Endometrial microvascular endothelial cells (primary cell): ENCODE results near the gene ARFGEF3. TPM values are rescaled to one million over a fixed set of nuclear protein-coding genes. Genes with fewer than 3 reads are reported as not detected.

Source experiments
- in situ Hi-C: cut with HindIII; loops from 2 replicates; pipeline ENCODE4 v1.10.0; 2017; ENCODE audit warnings: low sequenced_read_pairs, low pct_unique_long_range_greater_than_20kb; ENCODE audit errors: inconsistent ontology term
- total RNA-seq: library from RNA; depleted of rRNA; stranded (reverse); fragments of >200 nt; gene quantifications from one replicate; pipeline ENCODE4 v1.2.3, GENCODE V29; 2015; ENCODE audit errors: inconsistent ontology term

ARFGEF3 gene
- total RNA-seq, 1 donor from 2014 or later, result 12.9 TPM

- in situ Hi-C loops, result no loop called here
Measured at GRCh38 chr6:138371720-138372119, 210.0 kb downstream of the ARFGEF3 start.

DNA sequence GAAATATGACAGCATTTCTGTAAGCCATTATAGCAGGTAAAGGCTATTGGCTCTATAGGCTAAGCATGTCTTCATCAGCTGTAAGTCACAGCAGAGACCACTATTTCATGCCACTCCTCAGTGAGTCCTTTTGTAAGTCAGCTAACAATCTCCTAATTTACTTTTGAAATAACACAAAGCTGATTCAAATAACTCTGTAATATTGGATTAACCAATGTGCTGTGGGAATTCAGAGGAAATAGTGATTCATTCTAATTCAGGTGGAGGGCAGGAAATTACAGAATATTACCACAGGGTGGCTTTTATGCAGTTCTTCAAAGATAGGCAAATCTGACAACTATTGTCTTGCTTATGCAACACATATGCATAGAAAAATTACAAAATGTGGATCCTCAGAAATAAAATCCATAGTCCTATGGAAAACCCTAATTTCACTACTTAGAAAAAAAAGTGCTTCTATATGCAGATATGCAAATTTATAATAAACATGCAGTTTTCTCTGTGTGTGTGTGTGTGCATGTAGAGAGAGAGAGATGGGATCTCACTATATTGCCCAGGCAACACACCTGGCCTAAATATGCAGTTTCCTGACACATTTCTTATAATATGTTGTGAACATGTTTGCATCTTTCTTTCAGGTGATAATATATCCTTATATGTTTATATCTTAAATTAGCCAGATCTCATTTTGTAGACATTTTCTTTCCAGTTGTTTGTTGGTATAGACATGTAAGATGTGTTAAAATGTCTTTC, 211.1 kb downstream of the ARFGEF3 start:
- in situ Hi-C loops, result no loop called here

DNA sequence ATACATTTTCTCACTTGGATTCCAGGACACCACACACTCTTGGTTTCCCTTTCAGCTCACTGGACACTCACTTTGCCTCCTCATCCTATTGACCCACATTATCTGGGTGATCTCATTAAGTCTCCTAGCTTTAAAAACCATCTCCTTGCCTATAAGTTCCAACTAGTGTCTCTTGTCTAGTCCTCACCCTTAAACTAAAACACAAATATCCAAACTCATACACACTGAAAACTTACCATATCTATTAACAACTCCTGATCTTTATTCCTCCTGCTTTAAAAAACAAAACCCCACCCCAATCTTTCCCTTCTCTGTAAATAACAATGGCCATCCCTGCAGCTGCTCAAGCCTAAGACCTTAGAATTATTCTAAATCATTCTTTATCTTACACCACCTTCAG, 212.5 kb downstream of the ARFGEF3 start:
- in situ Hi-C loops, result no loop called here

DNA sequence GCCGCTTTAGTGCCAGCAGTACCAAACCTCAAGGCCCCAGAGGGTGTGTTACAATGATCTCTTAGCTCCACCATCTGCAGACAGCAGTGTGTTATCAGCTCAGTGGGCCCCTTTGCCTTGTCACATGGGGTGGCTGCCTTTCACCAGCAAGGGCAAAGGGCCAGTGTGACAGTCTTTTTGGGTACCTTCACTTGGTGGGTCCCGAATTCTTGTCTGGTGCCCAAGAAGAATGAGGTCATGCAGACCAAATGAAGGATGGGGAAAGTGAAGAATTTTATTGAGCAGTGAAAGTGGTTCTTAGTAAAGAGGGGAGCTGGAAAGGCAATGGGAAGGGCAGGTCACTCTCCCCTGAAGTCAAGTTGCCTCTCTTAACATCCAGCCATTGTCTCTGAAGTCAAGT, 213.1 kb downstream of the ARFGEF3 start:
- in situ Hi-C loops, result no loop called here

- in situ Hi-C loops, result no loop called here
Measured at GRCh38 chr6:138377042-138377441, 215.3 kb downstream of the ARFGEF3 start.

DNA sequence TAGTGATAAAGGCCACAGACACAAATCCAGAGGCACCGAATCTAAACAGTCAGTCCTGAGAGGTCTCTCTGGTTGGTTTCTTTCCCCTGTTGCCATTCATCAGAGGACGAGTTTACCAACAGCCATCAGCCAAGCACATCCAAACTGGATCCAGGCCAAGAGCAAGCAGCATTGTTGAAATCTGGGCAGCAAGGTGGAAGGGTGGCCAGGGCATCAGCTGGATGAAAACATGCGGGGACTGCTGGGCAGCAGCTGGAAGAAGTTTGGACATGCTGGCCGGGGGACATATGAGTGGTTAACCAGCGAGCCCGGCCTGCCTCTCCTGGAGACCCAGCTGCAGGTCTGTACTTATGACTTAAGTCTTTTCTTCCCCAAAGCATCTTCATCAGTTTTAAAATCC, 216.1 kb downstream of the ARFGEF3 start, which contains the start of gene SMIM28:
SMIM28 (plus strand) TSS at position 62 of the 400 bp plus-strand sequence; CDS start at position 230, 168 bp downstream.
- in situ Hi-C loops, result no loop called here

- in situ Hi-C loops, result no loop called here
Measured at GRCh38 chr6:138378463-138378862, 216.7 kb downstream of the ARFGEF3 start.

DNA sequence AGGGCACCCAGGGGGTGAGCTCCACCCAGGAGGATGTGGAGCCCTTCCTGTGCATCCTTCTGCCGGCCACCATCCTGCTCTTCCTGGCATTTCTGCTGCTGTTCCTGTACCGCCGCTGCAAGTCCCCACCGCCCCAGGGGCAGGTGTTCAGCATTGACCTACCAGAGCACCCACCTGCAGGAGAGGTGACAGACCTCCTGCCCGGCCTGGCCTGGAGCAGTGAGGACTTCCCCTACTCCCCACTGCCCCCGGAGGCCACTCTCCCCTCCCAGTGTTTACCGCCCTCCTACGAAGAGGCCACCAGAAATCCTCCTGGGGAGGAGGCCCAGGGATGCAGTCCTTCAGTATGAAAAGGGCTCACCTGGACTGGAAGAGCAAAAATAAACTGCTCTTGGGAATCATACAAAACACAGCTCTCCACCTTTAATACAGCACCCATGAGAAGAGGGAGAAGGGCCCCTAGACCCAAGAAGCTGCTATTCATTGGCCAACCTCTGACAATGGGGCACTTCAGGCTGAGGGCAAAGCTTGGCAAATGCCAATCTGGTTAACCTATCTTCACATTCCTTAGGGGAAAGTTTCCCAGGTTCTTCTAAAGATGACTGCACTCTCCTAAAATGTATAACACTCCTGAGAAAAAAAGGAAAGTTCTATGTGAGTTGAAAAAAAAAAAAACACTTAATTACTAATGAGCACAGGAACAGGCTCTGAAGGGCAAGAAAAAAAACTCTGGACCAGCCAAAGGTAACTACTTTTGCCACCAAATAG, 220.9 kb downstream of the ARFGEF3 start:
- in situ Hi-C loops, result no loop called here

DNA sequence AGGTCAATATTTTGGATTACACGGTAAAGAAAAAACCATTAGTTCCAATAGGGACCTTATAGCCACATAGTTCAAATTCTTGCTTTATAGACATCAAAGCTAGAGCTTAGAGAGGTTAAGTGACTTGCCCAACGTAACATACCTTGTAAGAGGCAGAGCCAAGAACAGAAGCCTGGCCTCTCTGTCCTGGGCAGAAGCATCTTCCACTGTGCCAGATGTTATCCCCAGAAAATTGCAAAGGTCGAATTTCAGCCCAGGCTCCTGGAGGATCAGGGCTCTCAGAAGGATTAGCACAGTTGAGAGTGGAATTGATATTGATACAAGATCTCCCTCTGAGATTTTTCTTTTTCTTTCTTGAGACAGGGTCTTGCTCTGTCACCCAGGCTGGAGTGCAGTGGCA, 222.0 kb downstream of the ARFGEF3 start:
- in situ Hi-C loops, result no loop called here

DNA sequence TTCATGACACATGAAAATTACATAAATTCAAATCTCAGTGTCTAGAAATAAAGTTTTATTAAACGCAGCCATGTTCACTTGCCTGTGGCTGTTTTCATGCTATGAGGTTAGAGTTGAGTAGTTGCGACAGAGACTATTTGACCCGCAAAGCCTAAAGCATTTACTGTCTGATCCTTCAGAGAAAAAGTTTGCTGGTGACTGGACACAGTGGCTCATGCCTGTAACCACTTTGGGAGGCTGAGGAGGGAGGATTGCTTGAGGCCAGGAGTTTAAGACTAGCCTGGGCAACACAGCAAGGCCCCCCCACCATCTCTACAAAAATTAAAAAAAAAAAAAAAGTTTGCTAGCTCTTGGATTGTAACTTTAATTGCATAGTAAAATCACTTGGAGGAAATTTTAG, 225.2 kb downstream of the ARFGEF3 start:
- in situ Hi-C loops, result no loop called here

- in situ Hi-C loops, result no loop called here
Measured at GRCh38 chr6:138387577-138388368, 226.0 kb downstream of the ARFGEF3 start.

- in situ Hi-C loops, result no loop called here
Measured at GRCh38 chr6:138389551-138389950, 227.8 kb downstream of the ARFGEF3 start.

Other genes starting within 250 kb of the ARFGEF3 start
- 49.9 TPM for gene PERP, start 54.5 kb upstream of the ARFGEF3 start, total RNA-seq
- not detected for gene PBOV1, start 56.6 kb downstream of the ARFGEF3 start, total RNA-seq
- not detected for gene SMIM28, start 216.0 kb downstream of the ARFGEF3 start, total RNA-seq
- gene HEBP2, start 242.3 kb downstream of the ARFGEF3 start, total RNA-seq, result 10.8 TPM